Measurements from ENCODE around the gene OOSP4B.
"Not testable (repeated sequence)": the region's sequence is repeated elsewhere in the genome, so short reads cannot be mapped to it uniquely, and the experiment has no call there.

Gene OOSP4B

DNA sequence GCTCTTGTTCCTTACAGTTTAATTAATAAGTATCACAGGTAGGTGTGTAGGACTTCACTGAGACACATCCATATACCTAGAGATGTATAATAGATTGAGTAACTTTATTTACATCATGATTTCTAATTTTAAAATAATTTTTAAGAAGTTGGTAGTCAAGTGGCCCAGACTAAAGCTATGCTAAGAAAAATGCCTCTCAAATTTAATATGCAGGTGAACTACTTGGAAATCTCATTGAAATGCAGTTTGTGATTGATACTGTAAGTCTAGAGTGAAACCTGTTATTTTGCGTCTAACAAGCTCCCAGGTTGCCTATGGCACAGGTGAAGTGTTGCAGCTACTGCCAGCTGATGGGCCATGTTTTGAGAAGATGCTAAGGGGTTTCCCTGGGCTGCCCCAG is at the start of gene OOSP4B:
OOSP4B (plus strand) TSS at position 301 of the 400 bp plus-strand sequence.
- no peak for DNase-seq

DNA sequence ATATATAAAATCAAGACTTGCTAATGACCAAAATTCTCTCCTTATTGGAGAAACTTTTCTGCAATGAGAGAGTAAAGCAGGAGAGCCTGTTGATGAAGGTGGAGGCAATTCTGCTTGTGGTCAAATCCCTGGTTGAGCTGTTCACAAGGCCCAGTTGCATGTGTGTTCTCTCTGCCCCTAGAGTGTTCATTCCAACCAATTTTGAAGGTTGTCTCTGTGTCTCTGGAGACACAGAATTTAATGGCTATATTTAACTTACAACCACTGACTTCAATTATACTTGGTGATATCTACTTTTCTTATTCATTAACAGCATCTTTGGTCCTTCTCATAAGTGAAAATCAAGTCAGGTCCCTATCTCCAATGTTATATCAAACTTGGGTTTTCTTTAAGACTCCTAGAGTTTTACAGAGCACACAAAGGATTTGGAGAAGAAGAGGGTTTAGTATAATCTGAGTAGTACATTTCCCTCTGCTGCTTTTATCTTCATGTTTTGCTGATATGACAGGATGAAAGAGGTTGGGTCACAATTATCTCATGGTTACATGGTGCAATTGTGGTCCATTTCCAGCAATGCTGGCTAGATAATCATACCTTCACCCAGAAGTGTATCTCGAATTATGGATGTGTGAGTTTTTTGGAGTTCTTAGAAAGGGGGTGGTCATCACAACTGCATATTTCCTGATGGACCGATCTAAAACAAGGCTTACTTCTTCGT is 49.1 kb upstream of the OOSP4B start:
- no peak for DNase-seq

DNA sequence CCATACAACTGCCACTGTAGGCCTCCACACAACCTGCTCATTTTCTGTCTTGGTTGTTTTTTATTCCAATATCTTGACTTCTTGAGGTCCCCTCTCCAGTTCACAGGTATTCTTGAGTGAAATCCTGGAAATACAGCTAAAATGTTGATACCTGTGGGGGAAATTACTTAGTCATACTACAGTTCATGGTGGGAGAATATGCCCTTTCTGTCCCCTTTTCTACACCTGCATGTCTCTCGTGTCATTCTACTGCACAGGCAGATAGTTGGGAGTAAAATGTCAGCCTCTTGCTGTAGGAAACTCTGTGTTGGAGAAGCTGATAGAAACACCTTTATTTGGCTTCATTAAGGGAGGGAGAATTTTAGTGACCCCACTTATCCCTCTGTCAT is 48.6 kb upstream of the OOSP4B start:
- no peak for DNase-seq

DNA sequence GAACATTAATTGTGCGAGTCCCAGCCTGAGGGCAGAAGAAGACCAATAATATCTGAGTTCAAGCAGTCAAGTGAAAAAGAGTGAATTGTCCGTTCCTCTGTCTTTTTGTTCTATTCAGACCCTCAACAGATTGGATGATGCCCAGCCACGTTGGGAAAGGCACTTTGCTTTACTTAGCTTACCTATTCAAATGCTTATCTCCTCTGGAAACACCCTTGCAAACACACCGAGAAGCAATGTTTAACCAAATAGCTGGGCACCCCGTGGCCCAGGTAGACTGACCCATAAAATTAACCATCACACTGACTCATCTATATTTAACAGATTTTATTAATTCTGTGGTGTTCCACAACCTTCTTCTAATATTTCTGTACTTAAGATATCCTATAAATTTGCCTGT is 43.9 kb upstream of the OOSP4B start:
- DNase-seq: no peak

DNA sequence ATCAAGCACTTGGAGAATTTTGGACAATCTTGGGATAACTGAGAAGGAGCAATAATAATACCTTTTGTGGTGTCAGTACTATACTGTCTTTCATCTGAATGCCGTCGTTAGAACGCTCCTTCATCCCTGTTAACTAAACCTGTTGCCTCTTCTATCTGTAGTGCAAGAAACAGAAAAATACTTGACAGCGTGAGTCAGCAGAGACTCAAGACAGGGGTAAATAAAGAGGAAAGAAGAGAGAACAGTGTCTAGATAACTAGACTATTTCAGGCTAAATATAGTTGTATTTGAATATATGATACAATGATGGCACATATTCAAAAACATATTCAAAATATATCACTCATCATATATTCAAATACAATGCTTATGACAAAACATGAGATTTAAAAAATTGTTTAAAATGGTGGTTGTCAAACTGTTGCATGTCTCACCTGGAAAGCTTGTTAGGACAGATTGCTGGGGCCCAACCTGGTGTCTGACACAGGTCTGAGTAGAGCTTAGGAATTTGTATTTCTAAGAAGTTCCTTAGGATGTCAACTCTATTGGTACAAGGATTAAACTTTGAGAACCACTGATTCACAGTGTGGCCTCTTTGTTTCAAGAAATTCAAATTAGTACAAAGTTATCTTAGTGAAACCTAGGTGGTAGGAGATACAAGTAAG is 35.7 kb upstream of the OOSP4B start:
- no peak for DNase-seq

DNA sequence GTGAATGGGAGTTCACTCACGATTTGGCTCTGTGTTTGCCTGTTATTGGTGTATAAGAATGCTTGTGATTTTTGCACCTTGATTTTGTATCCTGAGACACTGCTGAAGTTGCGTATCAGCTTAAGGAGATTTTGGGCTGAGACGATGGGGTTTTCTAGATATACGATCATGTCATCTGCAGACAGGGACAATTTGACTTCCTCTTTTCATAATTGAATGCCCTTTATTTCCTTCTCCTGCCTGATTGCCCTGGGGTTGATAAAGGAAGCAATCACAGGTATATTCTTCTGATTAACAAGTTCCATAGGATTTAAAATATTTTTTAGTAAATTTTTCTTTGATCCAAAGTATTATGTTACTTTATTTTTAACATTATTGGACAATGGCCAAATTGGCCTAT is 34.9 kb upstream of the OOSP4B start:
- not testable (repeated sequence) for DNase-seq

DNA sequence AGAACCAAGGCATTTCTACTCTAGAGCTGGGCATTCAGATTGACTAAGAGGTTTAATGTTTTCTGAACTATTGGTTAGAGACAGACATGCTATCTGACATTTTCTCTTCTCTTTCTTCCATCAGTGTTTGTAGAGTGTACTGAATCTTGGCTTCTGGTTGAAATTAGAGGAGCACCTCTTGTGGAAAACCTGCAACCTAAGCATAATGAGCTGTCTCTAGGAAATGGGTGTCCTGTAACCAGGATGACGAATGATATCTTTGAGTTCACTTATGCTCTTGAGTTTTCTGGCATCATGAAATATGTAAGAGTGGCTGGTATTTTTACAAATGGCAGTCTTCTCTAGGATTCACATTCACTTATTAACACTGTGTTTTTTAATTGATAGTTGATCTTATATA is 33.8 kb upstream of the OOSP4B start:
- no peak for DNase-seq

DNA sequence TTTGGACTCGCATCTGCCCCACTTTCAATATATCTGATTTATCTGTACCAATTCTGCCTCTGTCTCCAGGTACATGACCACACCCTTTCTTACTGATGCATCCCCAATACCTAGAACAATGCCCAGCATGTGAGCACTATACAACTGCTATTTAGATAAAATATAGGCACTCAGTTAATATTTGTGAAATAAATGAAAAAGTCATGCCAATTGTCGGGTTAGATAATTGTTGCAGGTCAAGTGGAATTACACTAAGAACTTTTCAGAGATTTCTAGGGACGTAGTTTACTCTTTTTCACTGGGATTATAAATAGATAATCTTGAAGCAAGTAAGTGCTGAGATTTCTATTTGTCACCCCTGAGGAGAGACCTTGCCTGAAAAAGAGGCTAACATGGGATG is 32.6 kb upstream of the OOSP4B start:
- DNase-seq: no peak

DNA sequence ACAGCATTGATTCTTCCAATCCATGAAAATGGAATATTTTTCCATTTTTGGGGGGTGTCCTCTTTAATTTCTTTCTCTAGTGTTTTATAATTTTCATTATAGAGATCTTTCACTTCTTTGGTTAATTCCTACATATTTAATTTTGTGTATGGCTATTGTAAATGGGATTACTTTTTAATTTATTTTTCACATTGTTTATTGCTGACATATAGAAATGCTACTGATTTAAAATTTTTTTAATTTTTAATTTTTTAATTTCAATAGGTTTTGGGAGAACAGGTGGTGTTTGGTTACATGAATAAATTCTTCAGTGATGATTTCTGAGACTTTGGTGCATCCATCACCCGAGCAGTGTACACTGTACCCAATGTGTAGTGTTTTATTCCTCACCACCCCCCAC is 26.6 kb upstream of the OOSP4B start:
- DNase-seq: no peak

DNA sequence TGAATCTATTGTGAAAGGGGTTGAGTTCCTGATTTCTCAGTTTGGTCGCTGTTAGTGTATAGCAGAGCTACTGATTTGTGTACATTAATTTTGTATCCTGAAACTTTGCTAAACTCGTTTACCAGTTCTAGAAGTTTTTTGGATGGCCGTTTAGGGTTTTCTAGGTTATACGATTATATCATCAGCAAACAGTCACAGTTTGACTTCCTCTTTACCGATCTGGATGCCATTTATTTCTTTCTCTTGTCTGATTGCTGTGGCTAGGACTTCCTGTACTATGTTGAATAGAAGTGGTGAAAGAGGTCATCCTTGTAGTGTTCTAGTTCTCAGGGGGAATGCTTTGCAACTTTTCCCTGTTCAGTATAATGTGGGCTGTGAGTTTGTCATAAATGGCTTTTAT is 24.6 kb upstream of the OOSP4B start:
- DNase-seq: no peak

DNA sequence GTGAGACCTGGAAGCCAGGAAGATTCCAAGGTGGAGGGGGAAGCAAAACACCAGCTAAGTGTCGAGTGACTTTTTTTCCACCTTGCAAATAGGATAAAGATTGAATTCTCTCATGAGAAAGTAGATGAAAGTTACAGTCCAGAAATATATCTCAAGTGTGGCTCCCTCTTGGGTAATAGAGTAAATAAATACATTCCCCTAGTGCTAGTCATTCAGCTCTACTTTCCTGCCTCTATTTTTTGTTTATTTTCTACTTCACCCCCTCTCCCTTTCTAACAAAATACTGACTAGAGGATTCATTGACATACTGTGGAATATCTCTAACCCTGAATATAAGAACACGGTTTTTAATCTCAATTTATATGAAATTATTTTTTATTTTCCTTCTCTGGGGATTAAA is 19.2 kb upstream of the OOSP4B start:
- DNase-seq: no peak

DNA sequence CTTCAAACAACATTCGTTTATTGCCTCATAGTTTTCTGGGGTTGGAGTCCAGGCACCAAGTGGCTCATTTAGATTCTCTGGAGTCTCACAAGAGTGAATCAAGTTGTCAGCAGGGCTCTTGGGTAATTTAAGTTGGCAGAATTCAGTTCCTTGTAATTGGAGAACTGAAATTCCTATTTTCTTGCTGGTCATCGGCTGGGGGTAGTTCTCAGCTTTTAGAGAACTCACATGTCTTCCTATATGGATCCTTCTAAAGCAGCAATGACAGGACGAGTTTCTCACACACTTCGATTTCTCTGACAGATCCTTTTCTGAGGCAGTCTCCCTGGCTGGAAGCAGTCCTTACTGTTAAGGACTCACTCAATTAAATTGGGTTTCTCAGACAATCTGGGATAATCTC is 17.3 kb upstream of the OOSP4B start:
- DNase-seq: no peak

DNA sequence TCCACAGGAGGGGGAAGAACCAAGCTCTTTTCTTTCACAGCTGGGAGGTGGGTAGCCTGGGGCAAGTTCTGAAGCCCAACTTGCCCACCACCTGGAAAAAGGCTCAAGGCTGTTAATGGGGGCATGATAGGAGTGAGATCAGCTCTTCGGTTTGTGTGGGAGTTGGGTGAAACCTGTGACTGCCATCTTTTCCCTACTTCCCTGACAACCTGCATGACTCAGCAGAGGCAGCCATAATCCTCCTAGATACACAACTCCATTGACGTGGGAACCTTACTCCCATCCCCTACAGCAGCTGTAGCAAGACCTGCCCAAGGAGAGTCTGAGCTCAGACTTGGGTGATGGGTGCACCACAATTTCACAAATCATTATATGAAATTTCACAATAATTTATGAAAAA is 13.3 kb upstream of the OOSP4B start:
- no peak for DNase-seq

DNA sequence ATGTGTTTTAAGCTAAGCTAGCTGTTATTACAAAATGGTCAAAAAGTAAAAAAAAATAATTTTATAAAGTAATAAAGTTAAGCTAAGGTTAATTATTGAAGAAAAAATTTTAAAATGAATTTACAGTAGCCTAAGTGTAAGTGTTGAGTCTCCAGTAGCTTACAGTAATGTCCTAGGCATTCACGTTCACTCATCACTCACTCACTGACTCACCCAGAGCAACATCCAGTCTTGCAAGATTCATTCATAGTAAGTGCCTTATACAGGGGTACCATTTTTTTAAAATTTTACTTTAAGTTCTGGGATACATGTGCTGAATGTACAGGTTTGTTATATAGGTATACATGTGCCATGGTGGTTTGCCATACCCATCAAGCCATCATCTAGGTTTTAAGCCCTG is 11.6 kb upstream of the OOSP4B start:
- DNase-seq: no peak

DNA sequence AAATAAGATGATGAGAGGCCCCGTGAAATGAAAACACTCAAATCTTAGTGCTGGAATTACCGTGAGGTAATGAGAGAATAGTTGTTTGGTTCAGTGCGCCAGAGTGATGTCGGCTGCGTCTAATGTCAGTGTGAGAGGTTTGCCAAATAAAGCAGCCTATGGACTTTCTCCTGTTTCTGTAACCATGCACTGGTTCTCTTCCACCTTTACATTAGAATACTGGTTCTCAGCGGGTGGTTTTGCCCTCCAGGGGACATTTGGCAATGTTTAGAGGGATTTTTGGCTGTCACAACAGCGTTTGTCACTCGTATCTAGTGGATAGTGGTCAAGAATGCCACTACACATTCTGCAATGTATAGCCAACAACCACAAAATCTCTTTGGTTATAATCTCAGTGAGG is 1.1 kb downstream of the OOSP4B start:
- DNase-seq: no peak

DNA sequence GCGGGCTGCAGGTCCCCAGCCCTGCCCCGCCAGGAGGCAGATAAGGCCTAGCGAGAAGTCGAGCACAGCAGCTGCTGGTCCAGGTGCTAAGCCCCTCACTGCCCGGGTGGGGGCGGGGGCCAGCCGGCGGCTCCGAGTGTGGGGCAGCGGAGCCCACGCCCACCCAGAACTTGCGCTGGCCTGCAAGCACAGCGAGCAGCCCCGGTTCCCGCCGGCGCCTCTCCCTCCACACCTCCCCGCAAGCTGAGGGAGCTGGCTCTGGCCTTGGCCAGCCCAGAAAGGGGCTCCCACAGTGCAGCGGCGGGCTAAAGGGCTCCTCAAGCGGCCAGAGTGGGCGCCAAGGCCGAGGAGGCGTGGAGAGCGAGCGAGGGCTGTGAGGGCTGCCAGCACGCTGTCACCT is 3.4 kb downstream of the OOSP4B start:
- DNase-seq: not testable (repeated sequence)

DNA sequence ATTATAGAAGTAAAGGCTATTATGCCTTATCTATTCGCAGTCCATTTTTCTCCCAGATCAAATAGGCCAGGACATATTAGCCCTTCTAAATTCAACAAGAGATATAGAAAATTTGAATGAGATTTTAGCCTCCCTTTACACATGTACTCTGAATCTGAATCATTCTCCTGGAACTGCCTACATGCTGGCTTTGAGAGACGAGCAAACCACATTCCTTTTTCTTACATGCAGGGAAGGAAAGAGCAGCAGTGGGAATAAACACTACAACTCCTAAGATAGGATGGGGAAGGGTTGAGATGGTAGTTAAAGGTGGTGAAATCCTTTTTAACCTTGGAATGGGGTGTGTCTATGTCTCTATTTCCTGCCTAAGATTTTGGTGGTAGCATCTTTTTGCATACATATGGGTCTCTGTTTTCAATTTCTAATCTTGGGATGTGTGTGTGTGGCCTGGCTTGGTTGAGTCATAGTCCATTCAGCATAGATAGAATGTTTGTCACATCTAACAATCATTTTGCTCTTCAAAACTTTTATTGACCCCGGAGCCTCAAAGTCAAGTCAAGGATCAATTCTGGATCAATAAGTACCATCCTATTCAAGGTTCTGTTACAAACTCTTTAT is 12.1 kb downstream of the OOSP4B start:
- no peak for DNase-seq

DNA sequence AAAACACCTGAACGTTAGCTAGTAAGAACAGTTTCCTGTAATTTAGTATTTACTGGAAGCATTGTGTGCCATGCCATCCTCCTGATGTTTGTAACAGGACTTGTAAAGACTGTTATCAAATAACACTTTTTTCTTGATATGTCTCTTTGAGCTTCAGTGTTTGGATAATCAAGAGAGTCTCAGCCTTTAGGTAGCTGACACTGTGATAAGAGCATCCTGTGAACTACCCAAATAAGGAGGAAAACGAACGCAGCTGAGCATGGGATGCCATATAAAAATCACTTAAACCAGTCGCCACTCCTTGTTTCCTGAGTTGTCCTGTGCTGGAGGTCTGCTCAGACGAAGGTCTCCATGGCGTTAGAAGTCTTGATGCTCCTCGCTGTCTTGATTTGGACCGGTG is 23.1 kb downstream of the OOSP4B start, which contains the start of gene OOSP2:
OOSP2 (plus strand) TSS at position 301 of the 400 bp plus-strand sequence; CDS start at position 352, 51 bp downstream.
- DNase-seq: no peak

DNA sequence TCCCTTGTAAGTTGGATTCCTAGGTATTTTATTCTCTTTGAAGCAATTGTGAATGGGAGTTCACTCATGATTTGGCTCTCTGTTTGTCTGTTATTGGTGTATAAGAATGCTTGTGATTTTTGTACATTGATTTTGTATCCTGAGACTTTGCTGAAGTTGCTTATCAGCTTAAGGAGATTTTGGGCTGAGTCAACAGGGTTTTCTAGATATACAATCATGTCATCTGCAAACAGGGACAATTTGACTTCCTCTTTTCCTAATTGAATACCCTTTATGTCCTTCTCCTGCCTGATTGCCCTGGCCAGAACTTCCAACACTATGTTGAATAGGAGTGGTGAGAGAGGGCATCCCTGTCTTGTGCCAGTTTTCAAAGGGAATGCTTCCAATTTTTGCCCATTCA is 33.4 kb downstream of the OOSP4B start:
- not testable (repeated sequence) for DNase-seq

DNA sequence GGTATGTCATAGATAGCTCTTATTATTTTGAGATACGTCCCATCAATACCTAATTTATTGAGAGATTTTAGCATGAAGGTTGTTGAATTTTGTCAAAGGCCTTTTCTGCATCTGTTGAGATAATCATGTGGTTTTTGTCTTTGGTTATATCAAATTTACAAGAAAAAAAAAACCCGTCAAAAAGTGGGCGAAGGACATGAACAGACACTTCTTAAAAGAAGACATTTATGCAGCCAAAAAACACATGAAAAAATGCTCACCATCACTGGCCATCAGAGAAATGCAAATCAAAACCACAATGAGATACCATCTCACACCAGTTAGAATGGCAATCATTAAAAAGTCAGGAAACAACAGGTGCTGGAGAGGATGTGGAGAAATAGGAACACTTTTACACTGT is 33.9 kb downstream of the OOSP4B start:
- not testable (repeated sequence) for DNase-seq

DNA sequence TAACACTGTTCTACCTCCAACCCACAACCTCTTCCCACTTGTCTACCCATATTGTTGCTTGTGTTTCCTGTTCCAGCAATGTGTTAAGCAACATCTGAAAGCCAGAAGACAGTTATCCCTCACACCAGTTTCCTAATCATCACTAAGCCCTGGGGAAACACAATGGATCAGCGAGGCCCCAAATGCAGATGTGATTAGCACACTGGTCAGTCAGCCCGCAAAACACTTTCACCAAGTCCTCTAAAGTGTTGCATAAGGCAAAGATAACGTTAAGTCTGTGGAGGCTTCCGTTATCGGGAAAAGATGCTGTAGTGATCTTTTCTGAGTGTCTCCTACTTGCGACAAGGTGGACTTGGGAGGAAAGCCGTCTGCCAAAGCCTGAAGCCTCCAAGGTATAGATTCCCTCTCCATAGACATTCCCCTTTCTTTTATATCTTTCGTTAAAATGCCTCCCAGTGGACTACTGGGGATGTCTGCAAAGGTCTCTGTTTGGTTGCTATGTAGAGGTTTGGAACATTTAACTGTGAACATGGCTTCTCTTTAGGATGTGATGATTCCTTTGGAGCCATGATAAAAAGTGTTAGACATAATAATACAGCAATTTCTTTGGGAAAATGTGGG is 39.5 kb downstream of the OOSP4B start, which contains the start of gene MS4A3:
MS4A3 (plus strand) TSS at position 317 of the 621 bp plus-strand sequence. CDS start 4,496 bp downstream, outside the sequence.
- DNase-seq: peak; percentile 68

DNA sequence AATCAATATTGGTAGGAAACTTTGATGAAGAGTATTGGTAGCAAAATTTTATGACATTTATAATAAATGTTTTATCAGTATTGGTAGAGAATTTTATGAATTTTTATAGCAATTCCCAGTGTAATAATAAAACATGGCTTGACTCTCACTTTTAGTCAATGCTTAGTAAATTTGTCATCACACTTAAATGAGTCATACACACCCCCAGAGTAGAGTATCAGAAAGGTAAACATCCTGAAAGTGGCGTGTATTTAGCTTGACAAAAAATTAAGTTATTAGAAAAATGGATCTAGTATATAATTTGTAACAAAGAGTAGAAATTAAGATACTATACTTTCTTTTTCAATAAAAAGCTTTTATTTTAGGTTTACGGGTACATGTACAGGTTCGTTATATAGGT is 42.1 kb downstream of the OOSP4B start:
- DNase-seq: peak; percentile 8

DNA sequence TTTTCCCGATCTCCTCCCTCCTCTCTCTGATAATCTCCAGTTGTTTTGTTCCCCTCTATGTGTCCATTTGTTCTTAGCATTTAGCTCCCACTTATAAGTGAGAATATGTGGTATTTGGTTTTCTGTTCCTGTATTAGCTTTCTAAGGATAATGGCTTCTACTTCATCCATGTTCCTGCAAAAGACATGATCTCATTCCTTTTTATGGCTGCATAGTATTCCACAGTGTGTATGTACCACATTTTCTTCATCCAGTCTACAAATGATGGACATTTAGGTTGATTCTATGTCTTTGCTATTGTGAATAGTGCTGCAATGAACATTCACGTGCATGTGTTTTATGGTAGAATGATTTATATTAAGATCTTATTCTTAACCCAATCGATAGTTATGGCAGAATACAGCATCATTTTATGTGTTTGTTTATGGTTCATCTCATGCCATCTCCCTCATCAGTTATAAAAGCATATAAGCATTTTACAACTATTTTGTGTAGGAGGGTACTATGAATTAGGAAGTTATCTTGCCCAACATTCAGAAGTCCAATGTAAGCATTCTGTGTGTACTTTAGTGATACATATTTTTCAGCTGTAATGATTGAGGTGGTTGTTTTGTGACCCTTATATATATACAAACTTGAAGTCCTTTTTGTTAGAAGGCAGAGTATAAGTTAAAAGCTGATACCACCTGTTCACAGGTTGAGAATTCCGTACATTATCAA is 42.7 kb downstream of the OOSP4B start:
- peak; percentile 53 for DNase-seq
